Tibial nerve (tissue), 4 donors: ENCODE data around the gene FAM241A.

Experiments used
- CTCF ChIP-seq, 5 experiments: fragments of 200-600 bp in 3 of 5; fragments of 450-650 bp in 2 of 5; sonication (generic) in 3 of 5; IDR thresholded peaks; one replicate each; pipeline ENCODE4 v1.5.1; 2016 to 2019; ENCODE audit warnings: antibody characterized with exemption in 5 of 5, mild to moderate bottlenecking in 3 of 5, moderate library complexity in 2 of 5
- EP300 ChIP-seq, 2 donors: sonication (generic); formaldehyde crosslinking; IDR thresholded peaks; one replicate each; pipeline ENCODE4 v1.6.1; 2017; ENCODE audit warnings: antibody characterized with exemption in 2 of 2, mild to moderate bottlenecking in 1 of 2

GRCh38 chr4:112168719-112169500, 23.7 kb downstream of the FAM241A start:
- TF ChIP-seq EP300 (IDR thresholded peaks at IDR 0.05) (no peak), CTCF (IDR thresholded peaks at IDR 0.05) (no peak)
